Loucy (cell line): ENCODE measurements around the gene ARHGAP10.

Experiments
- H2AFZ ChIP-seq: fragments of 200-600 bp; sonication (generic); 2 replicates; pipeline ENCODE4 v1.6.0; 2016; ENCODE audit warnings: antibody characterized with exemption, mild to moderate bottlenecking, low read length, moderate library complexity
- H3F3A ChIP-seq: fragments of 200-600 bp; 2 replicates; pipeline ENCODE4 v1.6.0; 2016; ENCODE audit warnings: antibody characterized with exemption, low read depth, mild to moderate bottlenecking
- H3K27me3 ChIP-seq: fragments of 200-600 bp; sonication (generic); 2 replicates; pipeline ENCODE4 v1.6.1; 2014; ENCODE audit warnings: low read length, mild to moderate bottlenecking; ENCODE audit not compliant: insufficient read depth, poor library complexity, severe bottlenecking
- H3K36me3 ChIP-seq: fragments of 200-600 bp; sonication (generic); 2 replicates; pipeline ENCODE4 v1.6.1; 2016; ENCODE audit warnings: low read length; ENCODE audit not compliant: insufficient read depth
- H3K4me1 ChIP-seq: fragments of 200-600 bp; sonication (generic); 2 replicates; pipeline ENCODE4 v1.5.1; 2014; ENCODE audit warnings: low read length, mild to moderate bottlenecking; ENCODE audit not compliant: insufficient read depth, poor library complexity, severe bottlenecking
- H3K4me2 ChIP-seq: fragments of 200-600 bp; sonication (generic); 2 replicates; pipeline ENCODE4 v1.6.0; 2014; ENCODE audit warnings: antibody characterized with exemption, low read length, low read depth, mild to moderate bottlenecking; ENCODE audit not compliant: poor library complexity, severe bottlenecking
- H3K4me3 ChIP-seq: fragments of 200-600 bp; sonication (generic); 2 replicates; pipeline ENCODE4 v1.5.1; 2014; ENCODE audit warnings: low read length, mild to moderate bottlenecking, mixed read lengths; ENCODE audit not compliant: poor library complexity, severe bottlenecking
- H3K79me2 ChIP-seq: fragments of 200-600 bp; sonication (generic); 2 replicates; pipeline ENCODE4 v1.6.1; 2014; ENCODE audit warnings: low read length; ENCODE audit not compliant: insufficient read depth
- H3K9ac ChIP-seq: fragments of 200-600 bp; sonication (generic); 2 replicates; pipeline ENCODE4 v1.6.0; 2014; ENCODE audit warnings: mild to moderate bottlenecking, low read depth, low read length, moderate library complexity; ENCODE audit not compliant: poor library complexity, severe bottlenecking
- H3K9me2 ChIP-seq: fragments of 200-600 bp; sonication (generic); replicated peaks from 2 replicates; pipeline ENCODE4 v1.6.1; 2016; ENCODE audit warnings: low read depth, low read length, mixed read lengths
- H3K9me3 ChIP-seq: fragments of 200-600 bp; sonication (generic); 2 replicates; pipeline ENCODE4 v1.6.1; 2014; ENCODE audit warnings: mild to moderate bottlenecking, antibody characterized with exemption, low read length, low read depth; ENCODE audit not compliant: insufficient read depth
- H4K20me1 ChIP-seq: fragments of 200-600 bp; sonication (generic); 2 replicates; pipeline ENCODE4 v1.6.0; 2014; ENCODE audit warnings: antibody characterized with exemption, low read length, mild to moderate bottlenecking; ENCODE audit not compliant: insufficient read depth, poor library complexity, severe bottlenecking
- CTCF ChIP-seq: fragments of 200-600 bp; sonication (generic); conservative IDR thresholded peaks from 2 replicates; pipeline ENCODE4 v1.5.1; 2014; ENCODE audit warnings: mild to moderate bottlenecking, antibody characterized with exemption, low read length
- EZH2phosphoT487 ChIP-seq: fragments of 200-600 bp; IDR thresholded peaks from 2 replicates; pipeline ENCODE4 v1.6.1; 2018; ENCODE audit warnings: antibody characterized with exemption, mild to moderate bottlenecking, moderate library complexity, borderline replicate concordance

ARHGAP10 gene

GRCh38 chr4:147941373-147941772, 209.5 kb downstream of the ARHGAP10 start:
- H2AFZ ChIP-seq, result no peak overlapping the region

DNA sequence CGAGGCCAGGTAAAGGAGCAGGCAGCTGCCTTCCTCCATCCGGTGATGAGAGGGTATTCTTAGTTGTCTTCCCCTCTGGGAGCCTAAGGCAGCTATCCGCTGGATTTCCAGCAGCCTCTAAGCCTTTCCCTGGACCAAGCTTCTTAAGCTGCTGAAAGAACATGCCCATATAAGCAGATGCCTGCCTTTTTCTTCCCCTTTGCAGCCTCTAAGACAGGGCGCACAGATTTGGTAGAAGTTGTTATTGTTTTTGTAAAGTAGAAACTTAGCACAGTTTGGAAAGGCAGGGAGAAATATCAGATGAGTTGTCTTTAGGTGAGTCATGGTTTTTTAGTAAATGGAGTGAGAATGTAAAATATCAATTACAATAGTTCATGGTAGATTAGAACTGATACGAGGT, 210.8 kb downstream of the ARHGAP10 start:
- H3K36me3 ChIP-seq, result peaks cover 7% of the 10 kb centered on the region
- no peak overlapping the region for H2AFZ ChIP-seq
- peak overlapping the region; percentile 39 for H3K4me2 ChIP-seq
- H3K9me3 ChIP-seq, result no peaks in the 10 kb centered on the region
- H3K9ac ChIP-seq, result no peak overlapping the region
- no peaks in the 10 kb centered on the region for H3F3A ChIP-seq
- H3K4me1 ChIP-seq, result peaks cover 27% of the 10 kb centered on the region
- no peaks in the 10 kb centered on the region for H3K79me2 ChIP-seq
- H3K27me3 ChIP-seq, result no peaks in the 10 kb centered on the region
- H3K9me2 ChIP-seq, result no peaks in the 10 kb centered on the region
- TF ChIP-seq CTCF (no peak), EZH2phosphoT487 (no peak)
- H3K4me3 ChIP-seq, result no peak overlapping the region
- H4K20me1 ChIP-seq, result no peaks in the 10 kb centered on the region

More at GRCh38 chr4:147941373-147941772, 209.5 kb downstream of the ARHGAP10 start:
- Histone ChIP-seq H3K36me3 (peaks cover under 1% of the 10 kb centered on the region; the same call in 1 of the 2 replicates), H3K9me3 (no peaks in the 10 kb centered on the region), H3K9ac (no peak overlapping the region), H3F3A (no peaks in the 10 kb centered on the region), H4K20me1 (no peaks in the 10 kb centered on the region), H3K4me3 (no peak overlapping the region), H3K4me1 (peaks cover 27% of the 10 kb centered on the region), H3K4me2 (no peak overlapping the region), H3K27me3 (no peaks in the 10 kb centered on the region), H3K79me2 (no peaks in the 10 kb centered on the region), H3K9me2 (no peaks in the 10 kb centered on the region)
- TF ChIP-seq EZH2phosphoT487 (no peak), CTCF (no peak)

GRCh38 chr4:147943159-147943638, 211.3 kb downstream of the ARHGAP10 start:
- Histone ChIP-seq H3K9me2 (no peaks in the 10 kb centered on the region), H3F3A (no peaks in the 10 kb centered on the region), H4K20me1 (no peaks in the 10 kb centered on the region), H3K4me3 (no peak overlapping the region), H3K27me3 (no peaks in the 10 kb centered on the region), H2AFZ (no peak overlapping the region), H3K79me2 (no peaks in the 10 kb centered on the region), H3K9me3 (no peaks in the 10 kb centered on the region), H3K36me3 (peaks cover 12% of the 10 kb centered on the region), H3K4me1 (peaks cover 27% of the 10 kb centered on the region), H3K4me2 (peak overlapping the region; percentile 39), H3K9ac (no peak overlapping the region)
- TF ChIP-seq EZH2phosphoT487 (no peak), CTCF (no peak)
